CD14-positive monocyte (primary cell): ENCODE results near the gene CITED1. TPM values are rescaled to one million over a fixed set of nuclear protein-coding genes. Genes with fewer than 3 reads are reported as not detected.
A peak's percentile ranks its signal among the peaks of the same experiment; 100 is the strongest.

Source experiments
- DNase-seq, 3 donors: peaks; one replicate each; pipeline ENCODE4 v3.0.0-alpha.2; 2011 to 2022
- H2AFZ ChIP-seq: 2 replicates; pipeline ENCODE4 v1.6.0; 2012; ENCODE audit warnings: mild to moderate bottlenecking, low read depth, low read length, inconsistent platforms; ENCODE audit not compliant: insufficient read depth, poor library complexity, severe bottlenecking
- H3K27ac ChIP-seq, 2 donors: 1 replicate in 1 of 2; 2 replicates in 1 of 2; pipeline ENCODE4 v1.5.1; 2012 to 2013; ENCODE audit warnings: low read length in 2 of 2, control low read depth in 1 of 2, inconsistent platforms in 1 of 2, low read depth in 1 of 2, mild to moderate bottlenecking in 1 of 2
- H3K27me3 ChIP-seq, 2 donors: one replicate each; pipeline versions ENCODE4 v1.6.0 to v1.6.1; 2011 to 2013; ENCODE audit warnings: low read length in 2 of 2; ENCODE audit not compliant: control insufficient read depth in 2 of 2, insufficient read depth in 2 of 2
- H3K36me3 ChIP-seq, 2 donors: replicated peaks in 1 of 2; 1 replicate in 1 of 2; 2 replicates in 1 of 2; pipeline versions ENCODE4 v1.5.1 to v1.6.1; 2012 to 2013; ENCODE audit warnings: low read length in 2 of 2, control low read depth in 1 of 2, inconsistent platforms in 1 of 2, mild to moderate bottlenecking in 1 of 2; ENCODE audit not compliant: insufficient read depth in 2 of 2, control insufficient read depth in 1 of 2
- H3K4me1 ChIP-seq, 2 donors: 1 replicate in 1 of 2; 2 replicates in 1 of 2; pipeline versions ENCODE4 v1.5.1 to v1.6.1; 2012 to 2013; ENCODE audit warnings: low read length in 2 of 2, control low read depth in 1 of 2, inconsistent platforms in 1 of 2, mild to moderate bottlenecking in 1 of 2, moderate library complexity in 1 of 2; ENCODE audit not compliant: insufficient read depth in 2 of 2, control insufficient read depth in 1 of 2
- H3K4me2 ChIP-seq: replicated peaks from 2 replicates; pipeline ENCODE3; 2012; ENCODE audit warnings: low read length, moderate library complexity, mild to moderate bottlenecking; ENCODE audit not compliant: poor library complexity, severe bottlenecking; ENCODE audit errors: extremely low read depth
- H3K4me3 ChIP-seq, 3 experiments: fragments of 200-600 bp in 1 of 3; sonication (generic) in 1 of 3; replicated peaks in 1 of 3; 1 replicate in 2 of 3; 2 replicates in 1 of 3; pipeline ENCODE4 v1.5.1; 2011 to 2013; ENCODE audit warnings: low read length in 3 of 3, mild to moderate bottlenecking in 3 of 3, control low read depth in 2 of 3, low read depth in 2 of 3, inconsistent platforms in 1 of 3, moderate library complexity in 1 of 3
- H3K79me2 ChIP-seq: 2 replicates; pipeline ENCODE4 v1.6.0; 2012; ENCODE audit warnings: mild to moderate bottlenecking, control low read depth, inconsistent platforms, low read length, moderate library complexity; ENCODE audit not compliant: insufficient read depth
- H3K9ac ChIP-seq: 2 replicates; pipeline ENCODE4 v1.6.0; 2017; ENCODE audit warnings: low read length, mild to moderate bottlenecking; ENCODE audit not compliant: insufficient read depth, poor library complexity, severe bottlenecking
- H3K9me3 ChIP-seq, 2 donors: replicated peaks in 1 of 2; 1 replicate in 1 of 2; 2 replicates in 1 of 2; pipeline versions ENCODE4 v1.5.1 to v1.6.1; 2012 to 2013; ENCODE audit warnings: low read length in 2 of 2, control low read depth in 1 of 2; ENCODE audit not compliant: control insufficient read depth in 1 of 2, insufficient read depth in 1 of 2
- H4K20me1 ChIP-seq: 2 replicates; pipeline ENCODE4 v1.6.0; 2012; ENCODE audit warnings: mild to moderate bottlenecking, low read length, control low read depth, moderate library complexity; ENCODE audit not compliant: insufficient read depth
- H3K27ac Mint-ChIP-seq, 7 donors: one replicate each; pipeline ENCODE4 v1.8.0; 2020; ENCODE audit warnings: mild to moderate bottlenecking in 7 of 7, mixed read lengths in 7 of 7, moderate library complexity in 6 of 7, inconsistent platforms in 2 of 7
- H3K27me3 Mint-ChIP-seq, 3 donors: one replicate each; pipeline ENCODE4 v1.8.0; 2021 to 2022; ENCODE audit warnings: low read depth in 3 of 3, mild to moderate bottlenecking in 3 of 3, mixed read lengths in 3 of 3, moderate library complexity in 3 of 3, inconsistent platforms in 1 of 3
- H3K36me3 Mint-ChIP-seq, 2 donors: one replicate each; pipeline ENCODE4 v1.8.0; 2020; ENCODE audit warnings: mixed read lengths in 2 of 2, inconsistent platforms in 1 of 2, mild to moderate bottlenecking in 1 of 2
- H3K4me1 Mint-ChIP-seq: one replicate; pipeline ENCODE4 v1.8.0; 2020; ENCODE audit warnings: mild to moderate bottlenecking, mixed read lengths
- H3K4me3 Mint-ChIP-seq, 2 donors: one replicate each; pipeline ENCODE4 v1.8.0; 2020; ENCODE audit warnings: mild to moderate bottlenecking in 2 of 2, mixed read lengths in 2 of 2, moderate library complexity in 1 of 2
- H3K9me3 Mint-ChIP-seq, 7 donors: one replicate each; pipeline ENCODE4 v1.8.0; 2020 to 2022; ENCODE audit warnings: mixed read lengths in 7 of 7, mild to moderate bottlenecking in 6 of 7, moderate library complexity in 6 of 7, inconsistent platforms in 2 of 7
- WGBS: methylation state at CpG from one replicate; pipeline ENCODE4 v1.1.5; 2013; ENCODE audit warnings: missing lambda C conversion rate; ENCODE audit not compliant: insufficient coverage; 5-methylcytosine and 5-hydroxymethylcytosine counted together
- intact Hi-C, 2 donors: fragments of 100-400 bp; cut with micrococcal nuclease; formaldehyde crosslinking; loops; one replicate each; pipeline versions ENCODE4 v1.15.0 to v1.15.1; 2023
- polyA plus RNA-seq, 3 donors: library from polyadenylated mRNA; depleted of rRNA in 1 of 3; unstranded in 2 of 3; stranded (reverse) in 1 of 3; fragments of 300-500 nt in 2 of 3; fragments of >200 nt in 1 of 3; fragmentation: Illumina TruSeq in 2 of 3; gene quantifications; 1 replicate in 2 of 3; 2 replicates in 1 of 3; pipeline ENCODE4 v1.2.3, GENCODE V29; 2012 to 2021
- TF ChIP-seq, protein P1 (sequence below): fragments of 200-600 bp; IDR thresholded peaks from one replicate; pipeline ENCODE4 v1.8.0; 2022; ENCODE audit warnings: antibody characterized with exemption, mild to moderate bottlenecking

Gene CITED1
- polyA plus RNA-seq, 3 donors: 0.36 TPM; not detected in 2

DNA sequence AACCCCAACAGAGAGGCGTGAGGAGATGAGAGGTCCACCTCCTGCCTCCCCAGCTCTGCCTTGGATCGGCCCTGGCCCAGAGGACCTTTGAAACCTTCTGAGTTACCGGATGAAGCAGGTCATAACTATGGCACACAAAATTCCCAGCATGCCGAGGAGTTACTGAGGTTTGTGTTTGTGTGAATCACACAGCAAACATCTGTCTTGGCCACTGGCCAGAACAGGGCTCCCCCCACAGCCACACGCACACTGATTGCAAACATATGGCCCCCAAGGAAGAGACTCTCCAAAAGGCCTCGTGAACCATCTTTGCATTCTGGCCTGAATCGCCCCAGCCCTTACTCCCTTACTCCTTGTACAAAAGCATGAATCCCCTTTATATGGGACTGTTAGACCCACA lies 47.5 kb downstream of the CITED1 start:
- Histone ChIP-seq H3K4me3 (no peak overlapping the region), H4K20me1 (no peaks in the 10 kb centered on the region), H3K27ac (no peak overlapping the region), H3K9me3 (no peaks in the 10 kb centered on the region), H3K36me3 (no peaks in the 10 kb centered on the region), H3K4me2 (no peak overlapping the region), H3K4me1 (no peaks in the 10 kb centered on the region), H3K27me3 (peaks cover 23 to 31% of the 10 kb centered on the region in 2 donors), H3K79me2 (no peaks in the 10 kb centered on the region), H2AFZ (no peak overlapping the region), H3K9ac (no peak overlapping the region)
- TF ChIP-seq, protein P1, sequence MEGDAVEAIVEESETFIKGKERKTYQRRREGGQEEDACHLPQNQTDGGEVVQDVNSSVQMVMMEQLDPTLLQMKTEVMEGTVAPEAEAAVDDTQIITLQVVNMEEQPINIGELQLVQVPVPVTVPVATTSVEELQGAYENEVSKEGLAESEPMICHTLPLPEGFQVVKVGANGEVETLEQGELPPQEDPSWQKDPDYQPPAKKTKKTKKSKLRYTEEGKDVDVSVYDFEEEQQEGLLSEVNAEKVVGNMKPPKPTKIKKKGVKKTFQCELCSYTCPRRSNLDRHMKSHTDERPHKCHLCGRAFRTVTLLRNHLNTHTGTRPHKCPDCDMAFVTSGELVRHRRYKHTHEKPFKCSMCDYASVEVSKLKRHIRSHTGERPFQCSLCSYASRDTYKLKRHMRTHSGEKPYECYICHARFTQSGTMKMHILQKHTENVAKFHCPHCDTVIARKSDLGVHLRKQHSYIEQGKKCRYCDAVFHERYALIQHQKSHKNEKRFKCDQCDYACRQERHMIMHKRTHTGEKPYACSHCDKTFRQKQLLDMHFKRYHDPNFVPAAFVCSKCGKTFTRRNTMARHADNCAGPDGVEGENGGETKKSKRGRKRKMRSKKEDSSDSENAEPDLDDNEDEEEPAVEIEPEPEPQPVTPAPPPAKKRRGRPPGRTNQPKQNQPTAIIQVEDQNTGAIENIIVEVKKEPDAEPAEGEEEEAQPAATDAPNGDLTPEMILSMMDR: no peak
- no CpG with 5 or more reads among the region's 7 CpGs for WGBS
- no peak overlapping the region for H3K4me3 Mint-ChIP-seq
- H3K4me1 Mint-ChIP-seq: no peaks in the 10 kb centered on the region
- peaks cover 26 to 51% (median 45%) of the 10 kb centered on the region in 3 donors for H3K27me3 Mint-ChIP-seq
- peaks cover 0 to 4% (median 0%) of the 10 kb centered on the region in 7 donors for H3K9me3 Mint-ChIP-seq
- H3K36me3 Mint-ChIP-seq: no peaks in the 10 kb centered on the region
- intact Hi-C loops: no loop called here
- H3K27ac Mint-ChIP-seq: no peak overlapping the region
- DNase-seq: no peak

DNA sequence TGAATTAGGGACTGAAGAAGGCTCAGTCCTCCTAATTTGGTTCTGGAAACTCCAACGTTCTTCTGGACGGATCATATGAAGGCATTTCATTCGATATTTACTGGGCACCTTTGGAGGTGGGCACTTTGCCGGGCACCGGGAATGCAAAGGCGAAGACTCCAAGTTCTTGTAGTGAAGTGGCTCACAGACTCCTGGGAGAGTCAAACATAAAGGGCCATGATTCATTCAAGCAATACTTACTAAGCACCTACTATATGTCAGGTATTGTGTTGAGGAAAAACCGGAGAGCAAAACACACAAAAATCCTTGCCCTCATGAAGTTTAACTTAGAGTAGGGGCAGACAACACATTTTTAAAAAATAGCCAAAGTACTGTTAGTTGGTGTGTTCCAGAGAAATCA lies 49.9 kb downstream of the CITED1 start:
- Mint-ChIP-seq H3K4me3 (peak overlapping the region in 1 of 2 donors; percentile 59), H3K36me3 (no peaks in the 10 kb centered on the region), H3K9me3 (peaks cover 0 to 9% (median 3%) of the 10 kb centered on the region in 7 donors), H3K4me1 (no peaks in the 10 kb centered on the region), H3K27me3 (peaks cover 29 to 54% (median 54%) of the 10 kb centered on the region in 3 donors), H3K27ac (no peak overlapping the region)
- no peak for DNase-seq
- peaks cover 23 to 33% of the 10 kb centered on the region in 2 donors for H3K27me3 ChIP-seq
- no CpG with 5 or more reads among the region's 7 CpGs for WGBS
- TF ChIP-seq, protein P1: no peak
- no peak overlapping the region for H3K27ac ChIP-seq
- no peaks in the 10 kb centered on the region for H3K9me3 ChIP-seq
- H4K20me1 ChIP-seq: no peaks in the 10 kb centered on the region
- no peak overlapping the region for H2AFZ ChIP-seq
- H3K9ac ChIP-seq: no peak overlapping the region
- no peaks in the 10 kb centered on the region for H3K4me1 ChIP-seq
- no peak overlapping the region for H3K4me2 ChIP-seq
- intact Hi-C loops: no loop called here
- no peak overlapping the region for H3K4me3 ChIP-seq
- no peaks in the 10 kb centered on the region for H3K79me2 ChIP-seq
- H3K36me3 ChIP-seq: no peaks in the 10 kb centered on the region
